GM12864 (cell line): ENCODE data around the gene OXER1.

ENCODE experiments used
- DNase-seq: peaks from one replicate; pipeline ENCODE4 v3.0.0-alpha.2; 2011; ENCODE audit warnings: low read depth
- H3K4me3 ChIP-seq: 2 replicates; pipeline ENCODE4 v1.5.1; 2011; ENCODE audit warnings: mild to moderate bottlenecking, low read depth, low read length, control low read depth
- TF ChIP-seq, protein P1 (sequence below): IDR thresholded peaks from 2 replicates; pipeline ENCODE4 v1.5.1; 2011; ENCODE audit warnings: low read depth, mild to moderate bottlenecking, moderate library complexity, low read length, control low read depth, inconsistent platforms; ENCODE audit errors: missing control alignments

The OXER1 gene

DNA sequence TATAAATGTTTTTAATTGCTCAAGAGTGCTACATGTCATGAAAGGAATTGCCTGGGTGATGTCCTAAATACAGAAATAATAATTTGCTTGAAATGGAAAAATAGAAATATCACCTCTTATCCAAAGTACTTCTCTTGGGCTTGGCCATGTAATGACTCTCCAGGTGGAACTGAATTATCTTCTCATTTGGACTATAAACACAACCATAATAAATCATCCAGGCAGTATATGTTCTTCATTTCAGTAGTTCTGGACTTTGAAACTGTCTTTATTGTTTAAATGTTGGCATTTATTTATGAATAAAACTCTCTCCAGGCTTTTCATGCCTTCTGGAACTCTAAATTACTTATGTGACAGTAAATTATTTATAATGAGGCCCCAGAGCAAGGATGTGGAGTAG is 40.5 kb downstream of the OXER1 start:
- H3K4me3 ChIP-seq = no peak overlapping the region
- TF ChIP-seq, protein P1, sequence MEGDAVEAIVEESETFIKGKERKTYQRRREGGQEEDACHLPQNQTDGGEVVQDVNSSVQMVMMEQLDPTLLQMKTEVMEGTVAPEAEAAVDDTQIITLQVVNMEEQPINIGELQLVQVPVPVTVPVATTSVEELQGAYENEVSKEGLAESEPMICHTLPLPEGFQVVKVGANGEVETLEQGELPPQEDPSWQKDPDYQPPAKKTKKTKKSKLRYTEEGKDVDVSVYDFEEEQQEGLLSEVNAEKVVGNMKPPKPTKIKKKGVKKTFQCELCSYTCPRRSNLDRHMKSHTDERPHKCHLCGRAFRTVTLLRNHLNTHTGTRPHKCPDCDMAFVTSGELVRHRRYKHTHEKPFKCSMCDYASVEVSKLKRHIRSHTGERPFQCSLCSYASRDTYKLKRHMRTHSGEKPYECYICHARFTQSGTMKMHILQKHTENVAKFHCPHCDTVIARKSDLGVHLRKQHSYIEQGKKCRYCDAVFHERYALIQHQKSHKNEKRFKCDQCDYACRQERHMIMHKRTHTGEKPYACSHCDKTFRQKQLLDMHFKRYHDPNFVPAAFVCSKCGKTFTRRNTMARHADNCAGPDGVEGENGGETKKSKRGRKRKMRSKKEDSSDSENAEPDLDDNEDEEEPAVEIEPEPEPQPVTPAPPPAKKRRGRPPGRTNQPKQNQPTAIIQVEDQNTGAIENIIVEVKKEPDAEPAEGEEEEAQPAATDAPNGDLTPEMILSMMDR = no peak
- DNase-seq = no peak

DNA sequence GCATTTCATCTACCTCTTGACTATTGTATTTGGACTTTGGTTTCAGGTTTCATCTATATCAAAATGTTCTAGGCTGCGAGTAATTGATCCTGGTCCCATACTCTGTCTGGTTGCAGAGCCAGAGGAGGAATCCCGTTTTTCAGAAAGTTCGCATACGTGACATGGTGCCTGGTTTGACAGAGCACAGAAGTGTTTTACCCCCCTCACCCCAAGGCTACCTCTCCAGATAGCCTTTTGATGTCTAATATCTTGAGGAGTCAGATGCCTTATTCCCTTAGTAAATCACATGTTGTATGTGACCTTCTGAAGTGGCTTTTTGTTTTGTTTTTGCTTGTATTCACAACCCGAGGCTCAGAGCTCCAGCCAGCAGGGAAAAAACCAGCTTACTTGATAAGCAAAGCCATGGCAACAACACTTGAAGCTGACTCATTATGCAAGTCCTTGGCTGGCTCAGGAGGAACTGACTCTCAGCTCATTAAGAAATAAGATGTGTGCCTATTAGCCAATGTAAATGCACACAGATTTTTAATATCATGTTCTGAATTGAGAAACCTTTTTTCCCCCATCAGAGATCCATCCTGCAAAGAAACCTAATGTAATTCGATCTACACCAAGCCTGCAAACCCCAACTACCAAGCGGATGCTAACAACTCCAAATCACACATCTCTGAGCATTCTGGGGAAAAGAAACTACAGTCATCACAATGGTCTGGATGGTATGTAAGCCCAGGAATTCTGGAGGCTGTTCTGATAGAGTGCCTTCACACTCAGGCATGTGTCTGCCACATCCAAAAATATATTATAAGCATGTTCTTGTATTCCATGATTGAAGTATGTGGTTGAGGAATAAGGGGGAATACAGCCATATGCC is 41.4 kb downstream of the OXER1 start:
- peak; percentile 80 for DNase-seq
- TF ChIP-seq, protein P1 = no peak
- H3K4me3 ChIP-seq = no peak overlapping the region

DNA sequence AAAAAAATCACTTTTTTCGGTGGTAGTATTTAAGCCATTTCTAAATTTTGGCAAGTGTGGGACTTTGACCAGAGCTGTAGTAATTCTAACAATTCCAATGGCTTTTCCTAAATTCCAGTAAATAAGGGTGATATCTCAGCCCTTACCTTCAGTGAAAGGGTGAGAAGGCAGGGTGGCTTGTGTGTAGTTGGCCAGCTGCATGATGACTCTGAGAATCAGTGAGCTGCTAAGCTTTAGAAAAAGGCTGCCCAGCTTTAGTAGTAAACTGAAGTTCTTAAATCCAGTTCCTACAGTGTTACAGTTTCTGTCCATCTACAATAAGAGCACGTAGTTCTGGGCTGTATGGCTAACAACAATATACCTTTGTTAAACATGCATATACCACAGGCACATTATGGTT is 42.0 kb downstream of the OXER1 start:
- no peak for DNase-seq
- TF ChIP-seq, protein P1 = no peak
- no peak overlapping the region for H3K4me3 ChIP-seq

DNA sequence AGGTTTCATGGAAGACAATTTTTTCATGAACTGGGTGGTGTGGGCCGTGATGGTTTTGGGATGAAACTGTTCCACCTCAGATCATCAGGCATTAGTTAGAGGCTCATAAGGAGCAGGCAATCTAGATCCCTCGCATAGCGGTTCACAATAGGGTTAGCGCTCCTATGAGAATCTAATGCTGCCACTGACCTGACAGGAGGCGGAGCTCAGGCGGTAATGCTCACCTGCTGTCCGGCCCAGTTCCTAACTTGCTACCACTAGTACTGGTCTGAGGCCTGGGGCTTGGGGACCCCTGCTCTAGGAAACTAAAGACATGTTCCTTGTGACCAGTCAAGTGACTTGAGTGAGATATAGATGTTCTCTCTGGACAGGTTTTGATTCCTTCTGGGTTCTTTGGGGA is 49.2 kb downstream of the OXER1 start:
- TF ChIP-seq, protein P1 = no peak
- DNase-seq = no peak
- no peak overlapping the region for H3K4me3 ChIP-seq

DNA sequence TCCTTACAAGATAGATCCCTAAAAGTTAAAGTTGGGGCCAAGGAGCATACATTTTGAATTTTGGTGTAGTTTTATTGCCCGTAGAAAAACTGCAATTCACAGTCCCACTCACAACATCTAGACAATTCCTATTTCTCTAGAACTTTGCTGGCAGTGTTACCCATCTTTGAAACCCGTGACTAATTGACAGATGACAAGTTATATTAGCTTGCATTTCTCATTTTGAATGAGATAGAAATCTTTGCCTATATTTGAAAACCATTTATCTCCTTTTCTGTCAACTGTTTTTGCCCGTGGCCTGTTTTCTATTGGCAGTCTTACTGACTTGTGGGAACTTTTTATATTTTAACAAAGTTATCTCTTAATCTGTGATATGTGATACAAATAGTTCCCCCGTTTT is 50.0 kb downstream of the OXER1 start:
- TF ChIP-seq, protein P1 = no peak
- DNase-seq = no peak
- no peak overlapping the region for H3K4me3 ChIP-seq

DNA sequence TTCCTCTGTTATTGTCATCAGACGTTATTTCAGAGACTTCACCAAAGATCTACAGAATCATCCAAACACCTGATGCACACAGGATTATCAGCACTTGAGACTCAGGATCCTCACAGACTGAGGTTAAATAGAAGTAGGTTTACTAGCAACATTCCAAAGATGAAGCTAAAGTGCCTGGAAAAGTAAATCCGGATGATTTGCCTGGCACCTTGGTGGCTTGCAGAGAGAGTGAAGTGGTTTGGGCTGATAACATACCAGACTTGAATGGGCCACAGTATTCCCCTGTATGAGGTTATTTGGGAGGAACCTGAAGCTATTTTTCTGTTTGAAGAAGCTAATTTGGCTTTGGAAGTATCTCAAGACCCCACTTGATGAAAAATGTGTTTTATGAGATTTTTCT is 51.0 kb downstream of the OXER1 start:
- no peak overlapping the region for H3K4me3 ChIP-seq
- TF ChIP-seq, protein P1 = no peak
- no peak for DNase-seq
